Chondrocyte (in vitro differentiated cells): Measurements from ENCODE around the gene SLC6A11. TPM values are rescaled to one million over a fixed set of nuclear protein-coding genes. Genes with fewer than 3 reads are reported as not detected.

Experiments used
- DNase-seq: peaks from one replicate; pipeline ENCODE4 v3.0.0; 2021; ENCODE audit warnings: mixed read lengths, low spot score
- H3K27ac Mint-ChIP-seq: one replicate; pipeline ENCODE4 v1.8.0; 2021; ENCODE audit warnings: mild to moderate bottlenecking, moderate library complexity, mixed read lengths; ENCODE audit not compliant: unreplicated experiment
- H3K27me3 Mint-ChIP-seq: 2 replicates; pipeline ENCODE4 v1.8.0; 2021; ENCODE audit warnings: low read depth, mixed read lengths
- H3K36me3 Mint-ChIP-seq: 2 replicates; pipeline ENCODE4 v1.8.0; 2021; ENCODE audit warnings: low read depth, mixed read lengths
- H3K4me1 Mint-ChIP-seq: 2 replicates; pipeline ENCODE4 v1.8.0; 2021; ENCODE audit warnings: low read depth, mild to moderate bottlenecking, mixed read lengths
- H3K4me3 Mint-ChIP-seq: one replicate; pipeline ENCODE4 v1.8.0; 2021; ENCODE audit warnings: mild to moderate bottlenecking, moderate library complexity, mixed read lengths; ENCODE audit not compliant: unreplicated experiment
- H3K9me3 Mint-ChIP-seq: 2 replicates; pipeline ENCODE4 v1.8.0; 2021; ENCODE audit warnings: low read depth, mixed read lengths
- CTCF ChIP-seq: fragments of 200-600 bp; sonication (generic); IDR thresholded peaks from 2 replicates; pipeline ENCODE4 v1.5.0; 2021; ENCODE audit warnings: antibody characterized with exemption, mild to moderate bottlenecking, moderate library complexity
- total RNA-seq: library from RNA; stranded (reverse); gene quantifications from 3 replicates; pipeline ENCODE4 v1.2.1, GENCODE V29; 2021

The SLC6A11 gene
- total RNA-seq, 1 donor from 2014 or later, result not detected

GRCh38 chr3:10792208-10792607, 23.8 kb upstream of the SLC6A11 start:
- no peak for DNase-seq
- TF ChIP-seq CTCF, result no peak
- H3K4me1 Mint-ChIP-seq, result no peaks in the 10 kb centered on the region
- no peak overlapping the region for H3K27ac Mint-ChIP-seq
- peaks cover 65% of the 10 kb centered on the region for H3K27me3 Mint-ChIP-seq
- H3K36me3 Mint-ChIP-seq, result no peaks in the 10 kb centered on the region
- H3K4me3 Mint-ChIP-seq, result no peak overlapping the region
- H3K9me3 Mint-ChIP-seq, result peaks cover 4% of the 10 kb centered on the region

- no peak for DNase-seq
- H3K9me3 Mint-ChIP-seq, result no peaks in the 10 kb centered on the region
- H3K4me1 Mint-ChIP-seq, result no peaks in the 10 kb centered on the region
- no peak for TF ChIP-seq CTCF
- no peak overlapping the region for H3K4me3 Mint-ChIP-seq
- peaks cover 67% of the 10 kb centered on the region for H3K27me3 Mint-ChIP-seq
- no peak overlapping the region for H3K27ac Mint-ChIP-seq
- no peaks in the 10 kb centered on the region for H3K36me3 Mint-ChIP-seq
Observed at GRCh38 chr3:10798600-10799367, 17.2 kb upstream of the SLC6A11 start.

- H3K4me3 Mint-ChIP-seq, result no peak overlapping the region
- no peaks in the 10 kb centered on the region for H3K4me1 Mint-ChIP-seq
- H3K27ac Mint-ChIP-seq, result no peak overlapping the region
- H3K9me3 Mint-ChIP-seq, result peaks cover 3% of the 10 kb centered on the region
- no peak for DNase-seq
- H3K27me3 Mint-ChIP-seq, result peaks cover 37% of the 10 kb centered on the region
- no peak for TF ChIP-seq CTCF
- no peaks in the 10 kb centered on the region for H3K36me3 Mint-ChIP-seq
Observed at GRCh38 chr3:10804183-10804648, 11.8 kb upstream of the SLC6A11 start.

GRCh38 chr3:10806006-10806405, 10.0 kb upstream of the SLC6A11 start:
- no peak for DNase-seq
- TF ChIP-seq CTCF, result no peak
- H3K27ac Mint-ChIP-seq, result no peak overlapping the region
- H3K27me3 Mint-ChIP-seq, result peaks cover 35% of the 10 kb centered on the region
- peaks cover 5% of the 10 kb centered on the region for H3K9me3 Mint-ChIP-seq
- H3K4me1 Mint-ChIP-seq, result no peaks in the 10 kb centered on the region
- no peak overlapping the region for H3K4me3 Mint-ChIP-seq
- H3K36me3 Mint-ChIP-seq, result no peaks in the 10 kb centered on the region

GRCh38 chr3:10808130-10808735, 7.8 kb upstream of the SLC6A11 start:
- Mint-ChIP-seq H3K4me1 (no peaks in the 10 kb centered on the region), H3K27me3 (peaks cover 27% of the 10 kb centered on the region), H3K36me3 (no peaks in the 10 kb centered on the region), H3K9me3 (peaks cover 5% of the 10 kb centered on the region), H3K27ac (no peak overlapping the region), H3K4me3 (no peak overlapping the region)
- DNase-seq, result no peak
- TF ChIP-seq CTCF, result no peak
